HG03520 (cell line): ENCODE measurements around the gene BCAS3.
"Not testable (repeated sequence)": the region's sequence is repeated elsewhere in the genome, so short reads cannot be mapped to it uniquely, and the experiment has no call there.

Source experiments
- ATAC-seq: cut with Tn5 transposase; IDR thresholded peaks from one replicate; pipeline ENCODE4 v1.9.1; 2021; ENCODE audit warnings: mild to moderate bottlenecking, moderate library complexity; ENCODE audit not compliant: unreplicated experiment

The BCAS3 gene

DNA sequence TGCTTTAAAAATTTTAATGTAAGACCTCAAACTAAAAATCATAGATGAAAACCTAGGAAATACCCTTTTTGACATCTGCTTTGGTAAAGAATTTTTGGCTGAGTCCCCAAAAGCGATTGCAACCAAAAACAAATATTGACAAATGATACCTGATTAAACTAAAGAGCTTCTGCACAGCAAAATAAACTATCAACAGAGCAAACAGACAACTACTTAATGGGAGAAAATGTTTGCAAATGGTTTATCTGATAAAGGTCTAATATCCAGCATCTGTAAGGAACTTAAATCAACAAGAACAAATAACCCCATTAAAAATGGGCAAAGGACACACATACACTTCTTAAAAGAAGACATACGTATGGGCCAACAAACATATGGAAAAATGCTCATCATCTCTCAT, 242.5 kb downstream of the BCAS3 start:
- no peak for ATAC-seq

DNA sequence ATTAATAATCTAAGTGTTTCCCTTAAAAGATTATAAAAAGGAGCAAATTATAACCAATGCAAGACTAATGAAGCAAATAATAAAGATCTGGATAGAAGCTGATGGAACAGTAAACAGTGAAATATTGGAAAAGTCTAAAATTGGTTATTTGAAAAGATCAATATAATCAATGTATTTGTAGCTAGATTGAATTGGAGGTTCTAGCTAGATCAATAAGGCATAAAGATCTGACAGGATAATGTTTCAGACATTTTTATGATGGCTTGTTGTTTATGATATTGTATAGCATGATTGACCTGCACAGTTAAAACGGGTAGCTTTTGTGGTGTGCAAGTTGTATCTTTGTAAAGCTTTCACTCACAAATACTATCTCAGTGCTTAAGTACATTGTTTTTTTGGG, 245.3 kb downstream of the BCAS3 start:
- ATAC-seq: no peak

DNA sequence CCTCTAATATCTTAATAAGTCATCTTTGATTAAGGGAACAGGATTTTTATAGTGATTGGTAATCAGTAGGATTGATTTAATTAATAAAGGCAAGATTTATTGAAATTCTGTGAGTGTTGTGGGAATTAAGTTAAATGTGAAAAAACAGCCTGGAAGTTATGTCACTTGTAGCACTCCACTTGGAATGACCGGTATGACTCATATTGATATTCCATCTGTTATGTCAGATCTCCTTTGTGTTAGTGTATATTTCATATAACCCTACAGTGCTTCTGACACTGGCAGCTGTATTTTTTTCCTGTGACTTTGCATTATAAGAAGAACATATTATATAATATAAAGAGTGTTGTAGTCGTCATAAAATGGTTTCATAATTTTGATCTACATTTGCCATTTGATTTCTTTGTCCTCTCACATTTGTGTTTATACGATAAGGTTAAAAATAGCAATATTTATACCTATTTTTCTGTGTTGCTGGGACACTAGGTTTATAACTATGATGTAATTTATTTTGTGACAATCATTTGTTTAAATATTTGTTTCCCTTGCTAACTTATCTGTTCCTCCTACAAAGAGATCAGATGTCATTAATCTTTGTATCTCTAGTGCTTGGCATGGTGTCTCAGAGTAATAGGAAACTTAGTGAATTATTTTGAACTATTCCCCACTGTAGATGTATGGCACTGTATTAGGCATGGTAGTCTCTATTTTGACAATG, 249.0 kb downstream of the BCAS3 start:
- ATAC-seq: no peak

DNA sequence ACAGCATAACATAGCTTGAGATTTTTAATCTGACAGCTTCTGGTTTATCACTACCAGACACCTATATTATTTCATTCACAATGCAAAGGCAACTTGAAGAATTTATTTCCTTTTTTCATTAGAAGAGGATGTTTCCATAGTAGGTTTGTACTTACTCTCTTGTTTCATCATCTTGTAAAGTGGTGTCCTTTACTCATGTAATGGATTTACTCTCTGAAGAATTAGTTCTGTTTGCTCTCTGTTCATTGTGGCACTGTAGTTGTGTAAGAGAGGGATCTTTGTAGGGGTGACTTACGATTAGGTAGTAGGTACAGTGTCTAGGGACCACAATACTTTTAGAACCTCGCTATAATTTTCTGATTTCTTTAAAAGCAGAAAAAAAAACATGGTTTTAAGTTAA, 256.1 kb downstream of the BCAS3 start:
- no peak for ATAC-seq

DNA sequence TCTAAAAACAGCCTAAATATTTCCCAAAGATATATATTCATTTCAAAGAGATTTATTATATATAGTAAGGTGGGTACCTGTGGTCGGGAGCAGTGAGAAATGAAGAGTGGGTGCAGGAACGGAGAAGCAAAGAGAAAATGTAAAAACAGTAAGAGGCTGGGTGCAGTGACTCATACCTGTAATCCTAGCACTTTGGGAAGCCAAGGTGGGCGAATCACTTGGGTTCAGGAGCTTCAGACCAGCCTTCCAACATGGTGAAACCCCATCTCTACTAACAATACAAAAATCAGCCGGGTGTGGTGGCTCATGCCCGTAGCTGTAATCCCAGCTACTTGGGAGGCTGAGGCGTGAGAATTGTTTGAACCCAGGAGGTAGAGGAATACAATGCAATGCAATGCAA, 257.1 kb downstream of the BCAS3 start:
- ATAC-seq: no peak

DNA sequence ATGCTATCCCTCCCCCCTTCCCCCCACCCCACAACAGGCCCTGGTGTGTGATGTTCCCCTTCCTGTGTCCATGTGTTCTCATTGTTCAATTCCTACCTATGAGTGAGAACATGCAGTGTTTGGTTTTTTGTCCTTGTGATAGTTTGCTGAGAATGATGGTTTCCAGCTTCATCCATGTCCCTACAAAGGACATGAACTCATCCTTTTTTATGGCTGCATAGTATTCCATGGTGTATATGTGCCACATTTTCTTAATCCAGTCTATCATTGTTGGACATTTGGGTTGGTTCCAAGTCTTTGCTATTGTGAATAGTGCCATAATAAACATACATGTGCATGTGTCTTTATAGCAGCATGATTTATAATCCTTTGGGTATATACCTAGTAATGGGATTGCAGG, 258.3 kb downstream of the BCAS3 start:
- ATAC-seq: not testable (repeated sequence)

DNA sequence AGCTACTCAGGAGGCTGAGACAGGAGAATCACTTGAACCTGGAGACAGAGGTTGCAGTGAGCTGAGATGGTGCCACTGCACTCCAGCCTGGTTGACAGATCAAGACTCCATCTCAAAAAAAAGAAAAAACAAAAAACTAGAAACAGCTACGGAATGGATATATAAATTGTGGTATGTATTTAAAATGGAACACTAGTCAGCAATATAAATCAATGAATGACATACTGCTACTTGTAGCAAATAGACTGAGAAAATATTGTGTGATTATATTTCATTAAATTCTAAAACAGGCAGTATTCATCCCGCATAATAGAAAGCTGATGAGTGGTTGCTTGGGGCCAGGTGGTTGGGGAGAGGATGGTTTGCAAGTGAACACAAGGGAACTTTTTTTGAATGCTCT, 261.7 kb downstream of the BCAS3 start:
- no peak for ATAC-seq

DNA sequence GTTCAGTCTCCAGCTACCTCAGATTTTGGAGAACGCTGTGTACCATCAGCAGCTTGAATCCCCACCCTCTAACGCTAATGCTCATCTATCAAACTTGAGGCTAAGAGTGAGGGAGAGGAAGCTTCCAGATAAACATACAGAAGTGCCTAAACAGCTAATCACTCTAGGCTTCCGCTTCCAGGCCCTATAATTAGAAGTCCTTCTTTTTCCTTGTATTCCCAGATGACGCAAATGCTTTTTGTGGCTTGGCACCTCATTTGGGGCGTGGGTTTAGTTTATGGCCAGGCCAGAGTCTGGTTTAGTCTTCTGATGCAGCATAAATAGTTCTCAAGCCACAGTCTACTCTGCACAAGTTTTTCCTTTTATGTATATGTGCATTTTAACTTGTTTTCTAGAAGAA, 263.4 kb downstream of the BCAS3 start:
- no peak for ATAC-seq

DNA sequence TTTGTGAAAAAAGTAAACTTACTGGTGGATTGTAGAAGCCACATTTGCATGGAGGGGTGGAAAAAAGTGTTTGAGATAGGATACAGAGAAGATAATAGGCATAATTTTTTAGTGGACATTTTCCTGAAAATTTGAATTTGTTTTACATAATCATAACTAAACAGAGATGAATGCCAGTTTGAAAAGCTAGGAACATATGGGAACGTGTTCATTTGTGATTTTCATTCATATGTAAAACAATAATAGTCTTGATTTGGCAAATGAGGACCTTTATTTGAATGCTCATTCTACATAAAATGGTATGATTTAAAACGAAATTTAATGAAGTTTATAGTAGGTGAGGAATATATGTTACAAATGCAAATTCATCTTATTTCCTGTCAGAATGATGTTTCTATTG, 263.9 kb downstream of the BCAS3 start:
- no peak for ATAC-seq

DNA sequence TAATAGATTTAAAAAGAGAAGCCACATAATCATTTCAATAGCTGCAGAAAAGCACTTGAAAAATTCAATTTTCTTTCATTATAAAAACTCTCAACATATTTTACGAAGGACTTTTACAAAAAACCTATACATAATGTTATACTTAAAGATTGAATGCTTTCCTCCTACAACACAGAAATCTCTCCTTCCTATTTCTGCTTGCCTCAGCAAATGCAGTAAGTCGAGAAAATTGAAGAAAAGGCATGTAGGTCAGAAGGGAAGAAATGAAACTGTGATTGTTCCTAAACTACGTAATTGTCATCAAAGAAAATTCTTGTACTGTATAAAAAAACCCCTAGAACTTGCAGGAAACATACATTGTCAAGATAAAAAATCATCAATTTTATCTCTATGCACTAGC, 267.1 kb downstream of the BCAS3 start:
- no peak for ATAC-seq

DNA sequence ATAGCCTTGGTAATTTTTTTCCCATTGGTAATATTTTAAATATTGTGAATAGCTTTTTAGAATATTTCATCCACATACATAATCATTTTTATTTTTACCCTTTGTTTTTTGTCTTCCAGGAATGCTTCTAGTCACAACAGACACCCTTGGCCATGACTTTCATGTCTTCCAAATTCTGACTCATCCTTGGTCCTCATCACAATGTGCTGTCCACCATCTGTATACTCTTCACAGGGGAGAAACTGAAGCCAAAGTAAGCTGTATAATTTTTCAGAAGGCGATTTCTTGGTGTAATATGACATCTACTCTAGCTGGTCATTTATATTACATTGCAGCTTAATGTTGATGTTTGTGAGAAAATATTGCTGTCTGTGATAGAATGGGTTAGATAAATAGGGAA, 269.4 kb downstream of the BCAS3 start:
- ATAC-seq: no peak

DNA sequence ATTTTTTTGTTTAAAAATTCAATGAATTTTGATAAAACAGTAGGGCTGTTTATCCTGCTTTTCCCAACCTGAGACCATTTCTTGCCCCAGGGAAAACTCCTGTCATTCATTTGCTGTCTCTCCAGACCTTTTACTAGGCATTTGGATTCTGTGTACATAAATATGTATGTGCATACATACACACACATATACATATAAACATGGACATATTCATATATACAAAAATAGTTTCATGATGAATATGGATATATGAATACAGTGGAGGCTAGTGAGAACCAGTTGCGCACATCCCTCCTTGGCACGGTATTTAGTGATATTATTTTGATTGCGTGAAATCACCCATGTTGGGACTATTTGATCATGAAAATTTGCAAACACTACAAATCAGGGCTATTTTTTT, 269.9 kb downstream of the BCAS3 start:
- ATAC-seq: no peak

DNA sequence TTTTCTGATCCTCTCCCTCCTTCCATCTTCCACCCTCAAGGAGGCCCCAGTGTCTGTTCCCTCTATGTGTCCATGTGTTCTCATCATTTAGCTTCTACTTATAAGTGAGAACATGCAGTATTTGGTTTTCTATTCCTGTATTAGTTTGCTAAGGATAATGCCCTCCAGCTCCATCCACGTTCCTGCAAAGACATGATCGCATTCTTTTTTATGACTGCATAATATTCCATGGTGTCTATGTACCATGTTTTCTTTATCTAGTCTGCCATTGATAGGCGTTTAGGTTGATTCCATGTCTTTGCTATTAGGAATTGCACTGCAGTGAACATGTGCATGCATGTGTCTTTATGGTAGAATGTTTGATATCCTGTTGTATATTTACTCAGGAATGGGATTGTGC, 275.1 kb downstream of the BCAS3 start:
- no peak for ATAC-seq

DNA sequence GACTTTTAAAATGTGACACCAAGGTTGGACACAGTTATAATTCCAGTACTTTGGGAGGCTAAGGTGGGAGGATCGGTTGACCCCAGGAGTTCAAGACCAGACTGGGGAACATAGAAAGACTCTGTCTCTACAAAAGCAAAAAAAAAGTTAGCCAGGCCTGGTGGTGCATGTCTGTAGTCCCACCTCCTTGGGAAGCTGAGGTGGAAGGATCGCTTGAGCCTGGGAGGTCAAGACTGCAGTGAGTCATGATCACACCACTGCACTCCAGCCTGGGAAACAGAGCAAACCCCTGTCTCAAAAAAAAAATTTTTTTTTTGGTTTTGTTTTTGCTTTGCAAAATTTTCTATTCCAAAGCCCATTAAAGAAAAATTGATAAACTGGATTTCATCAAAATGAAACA, 281.4 kb downstream of the BCAS3 start:
- no peak for ATAC-seq

DNA sequence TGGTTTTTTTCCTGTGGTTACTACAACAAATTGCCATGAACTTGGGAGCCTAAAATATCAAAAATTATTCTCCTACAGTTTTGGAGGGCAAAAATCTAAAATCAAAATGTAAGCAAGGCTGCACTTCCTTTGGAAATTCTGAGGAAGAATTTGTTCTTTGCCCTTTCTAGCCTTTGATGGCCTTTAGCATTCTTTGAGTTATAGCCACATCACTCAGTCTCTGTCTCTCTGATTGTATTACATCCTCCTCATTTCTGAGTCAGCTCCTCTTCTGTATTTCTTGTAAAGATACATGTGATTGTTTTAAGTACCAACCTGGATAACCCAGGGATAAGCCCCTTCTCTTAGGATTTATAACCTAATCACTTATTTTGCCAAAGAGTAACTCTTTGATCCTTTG, 282.0 kb downstream of the BCAS3 start:
- no peak for ATAC-seq

DNA sequence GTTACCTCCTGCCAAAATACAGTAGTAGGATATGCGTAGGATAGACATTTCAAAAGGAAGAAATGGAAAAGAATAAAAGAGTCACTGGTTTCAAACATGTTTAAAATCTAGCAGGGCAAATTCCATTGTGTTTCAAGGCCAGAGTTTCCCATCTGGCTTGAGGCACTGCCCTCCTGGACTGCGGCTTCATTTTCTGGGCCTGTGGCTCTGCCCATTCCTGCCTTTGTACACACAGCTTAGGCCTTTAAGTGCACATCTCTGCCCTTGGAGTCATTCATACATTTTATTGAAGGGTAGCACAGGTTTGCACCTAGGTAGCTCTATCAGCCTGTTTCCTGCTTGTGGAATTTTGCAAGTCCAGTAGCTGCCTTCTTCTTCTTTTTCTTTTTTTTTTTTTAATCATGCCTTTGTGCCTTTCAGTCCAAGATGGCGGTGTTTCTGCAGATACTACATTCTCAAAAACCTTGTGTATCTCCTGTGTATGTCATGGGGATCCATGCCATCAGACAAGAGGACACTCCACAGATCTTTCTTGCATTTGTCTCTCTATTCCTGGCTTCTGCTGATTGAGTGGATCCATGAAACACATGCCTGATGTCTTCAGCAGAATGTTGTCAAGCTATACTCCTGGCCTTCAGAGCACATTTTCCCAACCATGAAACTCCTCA, 282.9 kb downstream of the BCAS3 start:
- ATAC-seq: no peak

DNA sequence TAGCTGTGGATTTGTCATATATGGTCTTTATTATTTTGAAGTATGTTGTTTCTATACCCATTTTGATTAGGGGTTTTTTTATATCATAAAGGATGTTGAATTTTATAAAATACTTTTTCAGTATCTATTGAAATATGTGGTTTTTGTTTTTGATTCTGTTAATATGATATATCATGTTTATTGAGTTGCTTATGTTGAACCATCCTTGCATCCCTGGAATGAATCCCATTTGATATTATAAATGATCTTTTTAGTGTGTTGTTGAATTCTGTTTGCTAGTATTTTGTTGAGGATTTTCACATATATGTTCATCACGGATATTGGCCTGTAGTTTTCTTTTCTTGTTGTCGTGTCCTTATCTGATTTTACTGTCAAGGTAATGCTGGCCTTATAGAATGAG, 286.5 kb downstream of the BCAS3 start:
- no peak for ATAC-seq

DNA sequence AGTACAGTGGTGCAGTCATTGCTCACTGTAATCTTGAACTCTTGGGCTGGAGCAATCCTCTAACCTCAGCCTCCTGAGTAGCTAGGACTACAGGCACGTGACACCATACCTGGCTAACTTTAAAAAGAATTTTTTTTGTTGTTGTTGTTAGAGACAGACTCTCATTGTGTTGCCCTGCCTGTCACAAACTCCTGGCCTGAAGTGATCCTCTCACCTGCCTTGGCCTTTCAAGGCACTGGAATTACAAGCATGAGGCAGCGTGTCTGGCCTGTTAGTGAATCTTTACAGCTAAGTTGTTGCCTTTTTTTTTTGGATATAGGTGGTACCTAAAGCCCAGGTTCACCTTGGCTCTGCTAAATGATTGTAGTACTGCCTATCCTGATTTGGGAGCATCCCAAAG, 290.6 kb downstream of the BCAS3 start:
- no peak for ATAC-seq

DNA sequence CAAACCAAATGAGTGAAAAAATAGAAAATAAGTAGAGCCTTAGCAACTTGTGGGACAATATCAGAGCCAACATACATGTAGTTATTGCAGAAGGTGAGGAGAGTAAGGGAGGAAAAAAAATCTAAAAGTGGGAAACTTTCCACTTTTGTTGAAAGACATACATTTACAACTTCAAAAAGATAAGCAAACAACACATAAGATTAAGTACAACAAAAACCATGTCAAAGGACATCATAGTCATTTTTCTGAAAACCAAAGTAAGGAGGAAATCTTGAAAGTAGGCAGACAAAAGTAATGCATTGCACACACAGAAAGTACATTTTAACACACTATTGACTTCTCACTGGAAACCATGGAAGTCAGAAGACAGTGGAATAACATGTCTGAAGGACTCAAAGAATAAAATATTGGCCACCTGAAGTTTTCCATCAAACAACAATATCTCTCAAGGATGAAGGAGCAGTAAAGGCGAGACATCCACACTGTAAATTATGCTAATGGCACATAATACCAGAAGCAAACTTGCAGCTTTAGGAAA, 291.9 kb downstream of the BCAS3 start:
- no peak for ATAC-seq

DNA sequence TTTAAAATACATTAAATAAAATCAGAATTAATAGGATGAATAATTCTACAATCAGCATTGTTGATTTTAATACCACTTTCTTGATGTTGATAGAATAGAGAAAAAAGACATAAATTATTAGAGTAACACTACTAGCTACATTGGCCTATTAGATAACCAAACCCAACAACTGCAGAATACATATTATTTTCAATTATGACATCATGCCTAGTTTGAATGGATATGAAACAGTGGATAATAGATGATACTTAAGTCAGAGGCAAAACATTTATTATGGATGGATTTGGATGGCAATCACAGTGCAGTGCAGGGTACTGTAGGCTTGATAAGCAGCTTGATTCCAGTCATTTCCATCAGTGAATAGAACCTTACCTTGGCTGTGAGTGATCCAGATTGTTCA, 293.1 kb downstream of the BCAS3 start:
- ATAC-seq: no peak

DNA sequence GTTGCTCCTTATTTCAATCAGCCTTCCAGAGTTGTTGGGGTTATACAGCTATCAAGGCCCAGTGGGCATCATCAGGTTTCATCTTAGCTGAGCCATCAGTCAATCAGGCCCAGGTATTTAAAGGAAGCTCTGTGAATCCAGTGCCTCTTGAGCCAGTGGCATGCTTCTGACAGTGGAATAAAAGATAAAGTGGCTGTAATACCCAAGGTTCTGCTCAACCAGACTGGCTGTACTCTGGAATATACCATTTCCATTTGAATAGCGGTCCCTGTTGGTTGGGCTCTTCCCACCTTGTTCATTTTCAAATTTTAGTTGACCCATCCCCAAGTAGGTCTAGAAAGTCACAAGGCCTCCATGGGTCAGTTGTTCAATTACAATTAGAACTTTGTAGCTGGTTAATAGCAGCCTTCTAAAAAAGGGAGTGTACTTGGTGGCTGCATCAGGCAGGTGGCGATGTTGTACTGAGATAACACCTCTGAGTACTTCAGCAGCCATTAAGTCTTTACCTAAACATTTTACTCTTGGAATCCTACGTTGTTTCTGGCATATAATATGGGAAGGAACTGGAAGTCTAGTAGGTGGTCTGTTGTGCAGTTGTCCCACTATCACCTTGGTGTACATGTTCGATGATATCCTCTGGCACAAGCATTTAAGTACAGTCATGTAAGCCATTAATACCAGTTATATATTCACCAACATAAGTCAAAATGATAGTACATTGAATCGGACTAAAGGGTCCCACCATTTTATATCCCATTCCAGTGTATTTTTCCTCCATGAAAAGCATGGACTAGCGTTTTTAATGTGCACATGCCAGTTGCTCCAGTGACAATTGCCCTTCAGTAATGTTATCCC, 294.1 kb downstream of the BCAS3 start:
- peak; percentile 43 for ATAC-seq

DNA sequence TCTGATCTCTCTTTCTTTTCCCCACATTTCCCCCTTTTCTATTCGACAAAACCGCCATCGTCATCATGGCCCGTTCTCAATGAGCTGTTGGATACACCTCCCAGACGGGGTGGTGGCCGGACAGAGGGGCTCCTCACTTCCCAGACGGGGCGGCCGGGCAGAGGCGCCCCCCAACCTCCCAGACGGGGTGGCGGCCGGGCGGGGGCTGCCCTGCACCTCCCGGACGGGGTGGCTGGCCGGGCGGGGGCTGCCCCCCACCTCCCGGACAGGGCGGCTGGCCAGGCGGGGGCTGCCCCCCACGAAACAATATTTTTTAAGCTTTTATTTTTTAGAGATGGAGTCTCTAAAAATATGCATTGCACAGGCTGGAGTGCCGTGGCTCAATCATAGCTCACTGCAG, 299.2 kb downstream of the BCAS3 start:
- not testable (repeated sequence) for ATAC-seq
